Activated CD8-positive, alpha-beta T cell treated with anti-CD3 and anti-CD28 coated beads for 36 hours (primary cell): ENCODE data around the gene ACACA. TPM values are rescaled to one million over a fixed set of nuclear protein-coding genes. Genes with fewer than 3 reads are reported as not detected.

Experiments
- ATAC-seq: fragments of 200-7000 bp; cut with Tn5 transposase; one replicate; pipeline ENCODE4 v1.10.0; 2021; ENCODE audit warnings: mild to moderate bottlenecking, moderate library complexity
- CTCF ChIA-PET: fragments of 350-600 bp; sonication (Branson Sonifier 250); formaldehyde crosslinking; loops from one replicate; lab custom pipeline; 2021; ENCODE audit warnings: antibody characterized with exemption; lab: Charles Lee
- POLR2A ChIA-PET: fragments of 350-600 bp; sonication (Branson Sonifier 250); formaldehyde crosslinking; loops from one replicate; lab custom pipeline; 2021; ENCODE audit warnings: antibody characterized with exemption; lab: Charles Lee
- DNase-seq: peaks from one replicate; pipeline ENCODE4 v3.0.0-alpha.2; 2020
- H3K27ac Mint-ChIP-seq: one replicate; pipeline ENCODE4 v1.8.0; 2021; ENCODE audit warnings: mild to moderate bottlenecking, mixed read lengths
- H3K27me3 Mint-ChIP-seq: one replicate; pipeline ENCODE4 v1.8.0; 2021; ENCODE audit warnings: mixed read lengths
- H3K36me3 Mint-ChIP-seq: one replicate; pipeline ENCODE4 v1.8.0; 2021; ENCODE audit warnings: low read depth, mixed read lengths
- H3K4me1 Mint-ChIP-seq: one replicate; pipeline ENCODE4 v1.8.0; 2021; ENCODE audit warnings: low read depth, mixed read lengths
- H3K4me3 Mint-ChIP-seq: one replicate; pipeline ENCODE4 v1.8.0; 2021; ENCODE audit warnings: mild to moderate bottlenecking, moderate library complexity, mixed read lengths
- H3K9me3 Mint-ChIP-seq: one replicate; pipeline ENCODE4 v1.8.0; 2021; ENCODE audit warnings: mixed read lengths
- CTCF ChIP-seq: fragments of 200-600 bp; IDR thresholded peaks from one replicate; pipeline ENCODE4 v1.8.0; 2022; ENCODE audit warnings: antibody characterized with exemption, mild to moderate bottlenecking
- intact Hi-C: fragments of 100-400 bp; cut with micrococcal nuclease; formaldehyde crosslinking; loops from one replicate; pipeline ENCODE4 v1.10.0; 2022
- total RNA-seq, 2 experiments: library from RNA; stranded (reverse); gene quantifications; one replicate each; pipeline ENCODE4 v1.2.3, GENCODE V29; 2021

The ACACA gene
- total RNA-seq, 2 experiments from 2014 or later = 66.0 to 68.2 TPM

GRCh38 chr17:37086334-37086733 lies 320.3 kb downstream of the ACACA start:
- no peak overlapping the region for H3K27ac Mint-ChIP-seq
- H3K36me3 Mint-ChIP-seq = peaks cover 41% of the 10 kb centered on the region
- intact Hi-C loops = no loop called here
- no peak for TF ChIP-seq CTCF
- no peak for DNase-seq
- H3K4me3 Mint-ChIP-seq = no peak overlapping the region
- POLR2A ChIA-PET = no interaction called here
- H3K4me1 Mint-ChIP-seq = peaks cover 35% of the 10 kb centered on the region
- no peaks in the 10 kb centered on the region for H3K27me3 Mint-ChIP-seq
- no peaks in the 10 kb centered on the region for H3K9me3 Mint-ChIP-seq
- CTCF ChIA-PET = interaction anchor here (0.8 kb wide), 1 partner anchor 441 kb away, joined by 3 read pairs; no protein-coding TSS in a partner anchor
- no peak for ATAC-seq

- Mint-ChIP-seq H3K4me3 (no peak overlapping the region), H3K9me3 (peaks cover 4% of the 10 kb centered on the region), H3K4me1 (peaks cover 17% of the 10 kb centered on the region), H3K27ac (no peak overlapping the region), H3K27me3 (no peaks in the 10 kb centered on the region), H3K36me3 (peaks cover 35% of the 10 kb centered on the region)
- ATAC-seq = no peak
- DNase-seq = no peak
- intact Hi-C loops = no loop called here
- POLR2A ChIA-PET = interaction anchor here (1.0 kb wide), 1 partner anchor 41 kb away, joined by 3 read pairs; no protein-coding TSS in a partner anchor
- TF ChIP-seq CTCF = no peak
- CTCF ChIA-PET = no interaction called here
Observed at GRCh38 chr17:37084372-37084771, 322.3 kb downstream of the ACACA start.

GRCh38 chr17:37083456-37083855 lies 323.2 kb downstream of the ACACA start:
- Mint-ChIP-seq H3K4me1 (peaks cover 8% of the 10 kb centered on the region), H3K4me3 (no peak overlapping the region), H3K36me3 (peaks cover 30% of the 10 kb centered on the region), H3K27ac (no peak overlapping the region), H3K9me3 (peaks cover 5% of the 10 kb centered on the region), H3K27me3 (no peaks in the 10 kb centered on the region)
- POLR2A ChIA-PET = no interaction called here
- DNase-seq (no peak), ATAC-seq (no peak)
- CTCF ChIA-PET = no interaction called here
- intact Hi-C loops = no loop called here
- TF ChIP-seq CTCF = no peak

- Mint-ChIP-seq H3K9me3 (peaks cover 5% of the 10 kb centered on the region), H3K27me3 (no peaks in the 10 kb centered on the region), H3K4me1 (peaks cover 4% of the 10 kb centered on the region), H3K27ac (no peak overlapping the region), H3K36me3 (peaks cover 28% of the 10 kb centered on the region), H3K4me3 (no peak overlapping the region)
- intact Hi-C loops = no loop called here
- no peak for TF ChIP-seq CTCF
- POLR2A ChIA-PET = no interaction called here
- CTCF ChIA-PET = no interaction called here
- ATAC-seq (no peak), DNase-seq (no peak)
Observed at GRCh38 chr17:37082985-37083384, 323.7 kb downstream of the ACACA start.

- Mint-ChIP-seq H3K36me3 (peaks cover 23% of the 10 kb centered on the region), H3K4me1 (no peaks in the 10 kb centered on the region), H3K4me3 (no peak overlapping the region), H3K9me3 (peaks cover 5% of the 10 kb centered on the region), H3K27me3 (no peaks in the 10 kb centered on the region), H3K27ac (no peak overlapping the region)
- no peak for TF ChIP-seq CTCF
- ATAC-seq (no peak), DNase-seq (no peak)
- intact Hi-C loops = no loop called here
- ChIA-PET CTCF (no interaction called here), POLR2A (no interaction called here)
Observed at GRCh38 chr17:37082311-37082860, 324.2 kb downstream of the ACACA start.
